ENCODE measurements around the gene CLRN2. TPM values are rescaled to one million over a fixed set of nuclear protein-coding genes. Genes with fewer than 3 reads are reported as not detected.
"Not testable (repeated sequence)": the region's sequence is repeated elsewhere in the genome, so short reads cannot be mapped to it uniquely, and the experiment has no call there.

The CLRN2 gene
- polyA plus RNA-seq, 4 donors = not detected

GRCh38 chr4:17544205-17544604 lies 29.2 kb downstream of the CLRN2 start:
- no peak for DNase-seq (ENCODE audit: low read depth in 4 of 4, low spot score in 3 of 4)

DNA sequence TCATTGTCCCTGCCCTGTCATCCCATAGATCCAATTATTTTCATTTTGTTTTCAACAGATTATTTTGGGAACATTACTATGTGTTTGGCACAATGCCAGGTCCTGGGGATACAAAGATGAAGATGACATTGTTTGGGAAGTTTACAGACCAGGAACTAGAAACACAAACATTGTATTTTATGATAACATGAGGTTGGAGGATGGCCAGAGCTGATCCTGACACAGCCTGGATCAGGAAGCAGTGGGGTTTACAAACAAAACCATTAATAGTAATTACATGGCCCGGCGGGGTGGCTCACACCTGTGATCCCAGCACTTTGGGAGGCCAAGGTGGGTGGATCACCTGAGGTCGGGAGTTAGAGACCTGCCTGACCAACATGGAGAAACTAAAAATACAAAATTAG lies 29.9 kb downstream of the CLRN2 start:
- no peak for DNase-seq (ENCODE audit: low read depth in 4 of 4, low spot score in 3 of 4)

DNA sequence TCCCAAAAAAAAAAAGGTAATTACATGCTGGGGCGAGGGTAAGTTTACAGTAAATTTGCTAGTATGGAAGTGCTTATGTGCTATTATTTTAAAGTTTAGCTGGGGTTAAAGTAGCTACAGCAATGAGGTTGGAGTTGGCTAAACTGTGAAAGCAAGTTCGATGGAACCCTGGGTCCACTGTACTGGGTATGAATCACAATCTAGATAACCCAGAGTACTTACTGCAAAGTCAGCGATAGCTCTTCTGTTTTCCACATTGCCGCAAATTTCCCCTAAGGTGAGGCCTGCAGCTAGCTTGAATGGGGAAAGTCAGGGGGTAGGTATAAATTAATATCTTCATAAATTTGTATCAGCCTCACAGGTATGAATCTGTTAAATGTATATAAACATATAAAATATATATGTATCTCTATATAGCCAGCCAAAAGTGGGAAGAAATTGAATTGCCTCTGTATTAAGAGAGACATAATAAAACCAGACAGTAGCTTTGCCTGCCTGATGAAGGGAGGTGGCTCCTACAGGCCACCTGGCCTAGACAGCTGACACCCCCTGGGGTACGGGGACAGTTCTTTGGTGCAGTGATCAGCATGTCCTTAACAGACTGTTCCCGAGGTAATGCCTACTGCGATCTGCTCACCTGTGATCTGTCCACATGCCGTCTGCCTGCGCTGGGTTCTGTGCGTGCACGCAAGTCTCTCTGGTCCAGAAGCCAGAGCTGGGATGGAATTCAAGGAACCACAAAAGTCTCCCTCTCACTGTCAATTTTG lies 30.6 kb downstream of the CLRN2 start:
- DNase-seq (ENCODE audit: low read depth in 4 of 4, low spot score in 3 of 4) = no peak

DNA sequence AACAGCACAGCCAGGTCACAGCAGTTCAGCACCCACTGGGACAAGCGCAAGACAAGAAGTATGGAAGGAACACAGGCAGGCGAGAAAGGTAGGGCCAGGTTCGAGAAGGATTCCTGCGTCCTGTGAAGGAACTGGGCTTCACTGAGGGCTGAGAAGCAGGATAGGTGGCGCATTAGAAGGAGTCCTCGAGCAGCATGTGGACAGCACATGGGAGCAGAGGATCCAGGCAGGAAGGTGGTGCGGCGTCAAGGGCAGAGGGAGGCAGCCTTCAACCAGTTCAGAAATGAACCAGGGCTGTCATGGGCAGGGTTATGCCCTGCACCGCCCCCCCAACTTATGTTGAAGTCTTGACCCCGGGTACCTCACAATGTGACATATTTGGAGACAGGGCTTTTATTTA lies 31.3 kb downstream of the CLRN2 start:
- DNase-seq (ENCODE audit: low read depth in 4 of 4, low spot score in 3 of 4) = no peak

- DNase-seq (ENCODE audit: low read depth in 4 of 4, low spot score in 3 of 4) = no peak
Measured at GRCh38 chr4:17546678-17547077, 31.7 kb downstream of the CLRN2 start.

DNA sequence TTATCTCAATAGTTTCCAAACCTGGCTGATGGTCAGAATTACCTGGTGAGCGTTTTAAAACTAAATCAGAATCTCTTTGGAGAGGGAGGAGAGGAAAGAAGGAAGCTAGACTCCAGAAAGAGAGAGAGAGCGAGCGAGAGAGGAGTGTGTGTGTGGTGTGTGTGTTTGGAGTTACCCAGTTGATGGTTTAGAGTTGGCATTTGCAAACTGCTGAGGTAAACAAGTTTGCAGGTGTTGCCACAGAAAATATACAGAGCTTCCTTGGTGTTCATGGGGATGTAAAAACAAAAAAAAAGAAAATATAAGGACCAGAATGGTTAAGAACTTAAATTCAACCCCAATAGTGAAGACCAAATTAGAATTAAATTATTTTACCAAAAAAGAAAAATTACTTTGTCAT lies 35.6 kb downstream of the CLRN2 start:
- no peak for DNase-seq (ENCODE audit: low read depth in 4 of 4, low spot score in 3 of 4)

- no peak for DNase-seq (ENCODE audit: low read depth in 4 of 4, low spot score in 3 of 4)
Measured at GRCh38 chr4:17552427-17552826, 37.5 kb downstream of the CLRN2 start.

GRCh38 chr4:17554568-17554967 lies 39.6 kb downstream of the CLRN2 start:
- no peak for DNase-seq (ENCODE audit: low read depth in 4 of 4, low spot score in 3 of 4)

GRCh38 chr4:17556498-17556897 lies 41.5 kb downstream of the CLRN2 start:
- DNase-seq (ENCODE audit: low read depth in 4 of 4, low spot score in 3 of 4) = no peak

GRCh38 chr4:17557880-17558279 lies 42.9 kb downstream of the CLRN2 start:
- no peak for DNase-seq (ENCODE audit: low read depth in 4 of 4, low spot score in 3 of 4)

DNA sequence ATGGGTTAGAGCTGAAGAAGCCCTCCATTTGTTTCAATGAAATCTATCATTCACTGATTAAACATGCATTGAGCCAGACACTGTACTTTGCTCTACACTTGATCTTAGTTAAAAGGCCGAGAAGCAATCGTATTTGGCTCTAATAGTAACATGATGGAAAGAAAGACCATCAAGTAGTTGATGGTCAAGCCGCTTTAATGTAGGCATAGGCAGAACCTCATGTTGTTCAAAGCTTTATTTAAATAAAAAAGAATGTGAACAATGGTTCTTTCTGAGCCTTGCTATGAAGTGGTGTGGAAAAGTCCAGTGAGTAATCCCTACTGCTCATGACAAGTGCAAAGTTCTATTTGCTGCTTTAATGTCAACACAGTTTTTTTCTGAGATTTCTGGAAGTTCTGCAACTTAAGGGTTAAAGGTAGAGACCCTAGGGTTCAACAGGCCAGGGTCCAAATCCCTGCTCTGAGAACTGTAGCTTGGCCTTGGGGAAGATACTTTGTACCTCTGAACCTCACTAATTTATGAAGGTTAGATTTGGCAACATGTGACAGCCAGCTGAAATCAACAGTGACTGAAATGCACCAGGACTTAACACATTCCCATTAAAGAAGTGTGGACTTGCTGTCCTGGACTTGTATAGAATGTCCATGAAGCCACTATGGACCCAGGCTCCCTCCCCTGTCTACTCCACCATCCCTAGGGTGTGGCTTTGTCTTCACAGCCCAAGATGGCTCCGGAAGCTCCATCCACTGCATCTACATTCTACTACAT lies 44.2 kb downstream of the CLRN2 start:
- DNase-seq (ENCODE audit: low read depth in 4 of 4, low spot score in 3 of 4) = no peak

GRCh38 chr4:17559709-17560048 lies 44.7 kb downstream of the CLRN2 start:
- no peak for DNase-seq (ENCODE audit: low read depth in 4 of 4, low spot score in 3 of 4)

DNA sequence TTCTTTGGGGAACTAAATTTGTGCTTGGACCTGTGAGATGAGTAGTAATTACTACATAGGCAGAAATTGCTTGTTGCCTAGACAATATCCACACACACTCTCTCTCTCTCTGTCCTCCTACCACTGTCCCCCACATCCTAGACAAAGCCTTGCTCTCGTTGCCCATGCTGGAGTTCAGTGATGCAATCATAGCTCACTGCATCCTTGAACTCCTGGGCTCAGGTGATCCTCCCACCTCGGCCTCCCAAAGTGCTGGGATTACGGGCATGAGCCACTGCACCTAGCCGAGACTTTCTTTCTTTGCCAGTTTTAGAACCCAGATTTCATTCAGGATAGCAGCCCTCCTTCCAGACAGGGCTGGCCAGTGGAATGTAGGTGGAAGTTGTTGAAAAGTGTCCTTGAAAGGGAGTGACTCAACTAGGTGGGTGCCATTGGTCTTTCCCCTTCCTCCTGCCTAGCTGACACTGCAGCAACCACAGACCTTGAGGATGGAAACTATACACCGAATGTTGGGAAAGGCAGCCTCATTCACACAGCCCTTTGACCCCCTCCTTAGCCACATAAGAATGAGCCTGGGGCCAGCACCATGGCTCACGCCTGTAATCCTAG lies 45.2 kb downstream of the CLRN2 start:
- no peak for DNase-seq (ENCODE audit: low read depth in 4 of 4, low spot score in 3 of 4)

GRCh38 chr4:17561195-17561909 lies 46.4 kb downstream of the CLRN2 start:
- DNase-seq (ENCODE audit: low read depth in 4 of 4, low spot score in 3 of 4) = no peak

- no peak for DNase-seq (ENCODE audit: low read depth in 4 of 4, low spot score in 3 of 4)
Measured at GRCh38 chr4:17562157-17562556, 47.2 kb downstream of the CLRN2 start.

- no peak for DNase-seq (ENCODE audit: low read depth in 4 of 4, low spot score in 3 of 4)
Measured at GRCh38 chr4:17565846-17566245, 50.9 kb downstream of the CLRN2 start.

DNA sequence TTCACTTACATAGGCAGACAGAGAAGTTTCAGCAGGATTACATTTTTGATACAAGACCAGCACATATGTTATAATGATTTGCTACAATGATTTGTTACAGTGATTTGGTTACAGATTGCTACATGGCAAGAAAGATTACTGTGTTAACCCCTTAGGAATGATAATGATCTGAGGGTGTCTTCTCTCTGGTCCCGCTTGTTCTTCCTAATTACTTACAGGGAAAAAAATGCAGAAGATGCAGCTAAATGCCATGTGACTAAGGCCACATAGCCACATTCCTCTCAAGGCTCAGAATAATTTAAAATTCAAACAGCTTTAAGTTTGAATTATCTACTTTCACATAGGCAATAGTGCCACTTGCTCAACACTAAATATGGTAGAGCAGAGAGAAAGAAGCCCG lies 52.3 kb downstream of the CLRN2 start:
- DNase-seq (ENCODE audit: low read depth in 4 of 4, low spot score in 3 of 4) = no peak

DNA sequence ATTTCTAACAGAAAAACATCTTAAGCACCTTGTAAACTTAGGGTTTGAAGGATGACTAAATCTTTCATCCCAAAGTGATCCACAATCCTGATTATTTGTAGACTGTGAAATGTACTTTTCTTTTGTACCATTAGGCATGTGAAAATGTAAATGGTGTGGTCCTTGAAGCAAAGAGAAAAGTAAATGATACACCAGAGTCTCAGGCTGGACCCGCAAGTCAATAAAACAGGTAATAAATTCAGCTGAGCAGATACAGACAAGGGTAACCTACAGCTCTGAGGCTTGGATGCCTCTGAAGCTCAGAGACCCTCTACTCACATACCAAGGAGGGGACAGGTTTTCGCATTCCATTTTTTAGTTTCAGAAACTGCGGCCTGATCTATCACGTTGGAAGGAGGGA lies 59.2 kb downstream of the CLRN2 start:
- DNase-seq (ENCODE audit: low read depth in 4 of 4, low spot score in 3 of 4) = no peak

GRCh38 chr4:17575177-17575576 lies 60.2 kb downstream of the CLRN2 start:
- not testable (repeated sequence) for DNase-seq (ENCODE audit: low read depth in 4 of 4, low spot score in 3 of 4)

All from left renal pelvis (tissue), 4 donors.